Pancreas (tissue), 10 donors: Measurements from ENCODE around the gene AUTS2. TPM values are rescaled to one million over a fixed set of nuclear protein-coding genes. Genes with fewer than 3 reads are reported as not detected.

Experiments
- ATAC-seq, 4 donors: fragments of 200-7000 bp; cut with Tn5 transposase; one replicate each; pipeline versions ENCODE4 v1.8.0 to v1.9.1; 2020; ENCODE audit warnings: mild to moderate bottlenecking in 4 of 4, moderate library complexity in 4 of 4
- DNase-seq, 6 donors: peaks; one replicate each; pipeline ENCODE4 v3.0.0-alpha.2; 2020
- FAIRE-seq: peaks from 2 replicates; lab custom pipeline; 2012; peaks lifted over from hg19 to GRCh38; lab: Jason Lieb, UNC
- H3K27ac ChIP-seq, 4 donors: fragments of 200-600 bp; sonication (generic); 1 replicate in 3 of 4; 2 replicates in 1 of 4; pipeline versions ENCODE4 v1.5.0 to v1.8.0; 2020
- H3K27me3 ChIP-seq, 4 donors: fragments of 200-600 bp; one replicate each; pipeline ENCODE4 v1.8.0; 2021
- H3K36me3 ChIP-seq, 3 donors: fragments of 200-600 bp; sonication (generic) in 1 of 3; one replicate each; pipeline versions ENCODE4 v1.5.0 to v1.8.0; 2020 to 2021
- H3K4me1 ChIP-seq, 3 donors: fragments of 200-600 bp; one replicate each; pipeline ENCODE4 v1.8.0; 2021
- H3K4me3 ChIP-seq, 4 donors: fragments of 200-600 bp; sonication (generic) in 2 of 4; one replicate each; pipeline versions ENCODE4 v1.5.0 to v1.8.0; 2020 to 2021
- H3K9me3 ChIP-seq, 4 donors: fragments of 200-600 bp; one replicate each; pipeline ENCODE4 v1.8.0; 2021
- CTCF ChIP-seq, 4 donors: fragments of 200-600 bp; sonication (generic) in 3 of 4; IDR thresholded peaks; one replicate each; pipeline versions ENCODE4 v1.5.0 to v1.8.0; 2021; ENCODE audit warnings: antibody characterized with exemption in 4 of 4
- WGBS, 2 donors: extraction: QIAGEN DNeasy Blood & Tissue Kit; methylation state at CpG; one replicate each; pipeline ENCODE4 v1.1.7; 2013; 5-methylcytosine and 5-hydroxymethylcytosine counted together
- intact Hi-C, 3 donors: fragments of 100-400 bp; cut with DNase I; formaldehyde crosslinking; loops; one replicate each; pipeline versions ENCODE4 v1.11.1 to v1.14.2; 2022
- polyA plus RNA-seq, 2 donors: library from polyadenylated mRNA; stranded (reverse); fragments of 200-250 nt; gene quantifications; one replicate each; pipeline ENCODE4 v1.2.3, GENCODE V29; 2013
- total RNA-seq, 6 donors: library from RNA; stranded (reverse); fragmentation: NEBNext Ultra II Directional in 4 of 6; extraction: Animal tissue kit (Norgen Biotek cat#: 25700) in 4 of 6; gene quantifications; one replicate each; pipeline versions ENCODE4 v1.2.1 to v1.2.4, GENCODE V29; 2021 to 2023
- donor health status: healthy with polysubstance abuse.
- donor health status: DM: no; HTN: no; CAD: no; lungs with moderate emphysema.
- donor health status: DM: no; HTN: no; CAD: no.
- donor health status: control.
- donor health status: control.
- donor health status: Bipolar disorder and iron deficiency.
- donor health status: DM: yes; HTN: yes; CAD: no.
- donor health status: DM: no; HTN: no; CAD: no.
- donor health status: DM: no; HTN: no; CAD: no.
- donor health status: DM: yes; HTN: yes; CAD: no.

The AUTS2 gene
- total and polyA plus RNA-seq, 8 donors = 5.8 to 16.8 (median 9.9) TPM

DNA sequence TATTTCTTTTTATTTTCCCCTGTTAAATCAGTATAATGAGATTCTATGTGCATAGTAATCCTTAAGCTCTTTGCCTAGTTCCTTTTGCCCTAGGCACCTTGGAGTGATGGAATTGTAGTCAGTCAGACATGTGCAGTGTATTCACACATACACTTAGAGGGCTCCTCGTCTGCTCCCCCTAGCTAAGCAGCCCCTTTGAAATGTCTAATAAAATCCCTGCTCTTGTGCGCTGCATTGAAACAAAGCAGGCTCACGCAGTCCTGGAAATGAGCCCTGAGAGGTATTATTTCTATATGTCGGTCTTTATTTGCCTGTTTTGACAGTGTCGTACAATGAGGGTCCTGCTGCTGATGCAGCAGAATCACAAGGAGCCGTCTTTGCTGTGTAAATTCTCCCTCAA lies 258.7 kb downstream of the AUTS2 start:
- intact Hi-C loops = no loop called here
- ATAC-seq (no peak), DNase-seq (no peak), FAIRE-seq (no peak)
- no peaks in the 10 kb centered on the region for H3K9me3 ChIP-seq
- WGBS, 2 donors = 85 to 89% methylated on average over 6 of the region's 6 CpGs
- no peaks in the 10 kb centered on the region for H3K27me3 ChIP-seq
- no peak overlapping the region for H3K27ac ChIP-seq
- H3K36me3 ChIP-seq = no peaks in the 10 kb centered on the region
- no peak for TF ChIP-seq CTCF (IDR thresholded peaks at IDR 0.05)
- H3K4me3 ChIP-seq = no peak overlapping the region
- no peaks in the 10 kb centered on the region for H3K4me1 ChIP-seq

- FAIRE-seq (no peak), ATAC-seq (no peak), DNase-seq (no peak)
- Histone ChIP-seq H3K4me3 (no peak overlapping the region), H3K27me3 (no peaks in the 10 kb centered on the region), H3K9me3 (no peaks in the 10 kb centered on the region), H3K4me1 (no peaks in the 10 kb centered on the region), H3K36me3 (no peaks in the 10 kb centered on the region), H3K27ac (no peak overlapping the region)
- no peak for TF ChIP-seq CTCF (IDR thresholded peaks at IDR 0.05)
- 85 to 100% methylated on average over 1 of the region's 1 CpG for WGBS, 2 donors
- intact Hi-C loops = no loop called here
Measured at GRCh38 chr7:69858471-69858870, 260.2 kb downstream of the AUTS2 start.

DNA sequence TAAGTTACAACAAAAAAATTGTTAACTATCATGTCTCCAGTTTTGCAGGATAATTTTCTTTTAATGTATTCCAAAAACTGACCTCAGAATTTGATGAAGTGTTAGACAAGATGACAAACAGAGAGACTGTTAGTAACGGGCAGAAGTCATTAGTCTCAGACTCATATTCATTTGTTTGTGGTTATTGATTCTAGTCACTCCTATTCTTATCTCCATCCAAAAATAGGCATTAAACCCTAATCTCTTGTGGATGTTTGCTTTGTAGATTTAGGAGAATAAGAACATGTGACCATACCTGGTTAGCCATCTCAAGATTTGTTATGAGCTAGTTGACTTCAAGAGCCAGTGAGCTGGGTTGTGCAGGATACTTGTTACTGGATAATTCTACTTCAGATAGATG lies 261.1 kb downstream of the AUTS2 start:
- Histone ChIP-seq H3K4me1 (no peaks in the 10 kb centered on the region), H3K27ac (no peak overlapping the region), H3K36me3 (no peaks in the 10 kb centered on the region), H3K9me3 (no peaks in the 10 kb centered on the region), H3K27me3 (no peaks in the 10 kb centered on the region), H3K4me3 (no peak overlapping the region)
- no peak for ATAC-seq
- WGBS, 2 donors = 10 to 16% methylated on average over 1 of the region's 1 CpG
- no peak for TF ChIP-seq CTCF (IDR thresholded peaks at IDR 0.05)
- intact Hi-C loops = no loop called here
- no peak for DNase-seq
- FAIRE-seq = no peak

GRCh38 chr7:69860486-69860885 lies 262.2 kb downstream of the AUTS2 start:
- WGBS, 2 donors = 36 to 41% methylated on average over 3 of the region's 3 CpGs
- peak in 1 of 4 donors; percentile 24 for ATAC-seq
- intact Hi-C loops = no loop called here

More at GRCh38 chr7:69860486-69860885, 262.2 kb downstream of the AUTS2 start:
- H3K27me3 ChIP-seq = no peaks in the 10 kb centered on the region
- H3K4me1 ChIP-seq = no peaks in the 10 kb centered on the region
- H3K36me3 ChIP-seq = no peaks in the 10 kb centered on the region
- H3K4me3 ChIP-seq = no peak overlapping the region
- FAIRE-seq (no peak), DNase-seq (no peak)
- H3K9me3 ChIP-seq = no peaks in the 10 kb centered on the region
- H3K27ac ChIP-seq = no peak overlapping the region
- TF ChIP-seq CTCF (IDR thresholded peaks at IDR 0.05) = no peak
